HL-60 (cell line): ENCODE results near the gene THRAP3.

Experiments used
- CTCF ChIP-seq: IDR thresholded peaks from one replicate; pipeline ENCODE4 v1.5.1; 2011; ENCODE audit warnings: low read length, control low read depth, inconsistent platforms; ENCODE audit not compliant: insufficient read depth
- REST ChIP-seq: IDR thresholded peaks from 2 replicates; pipeline ENCODE4 v1.6.1; 2012; ENCODE audit warnings: low read depth; ENCODE audit not compliant: insufficient replicate concordance

GRCh38 chr1:36346741-36347370 is 122.6 kb downstream of the THRAP3 start:
- TF ChIP-seq CTCF: no peak
- no peak for TF ChIP-seq REST
